ENCODE results near the gene MEIS2. TPM values are rescaled to one million over a fixed set of nuclear protein-coding genes. Genes with fewer than 3 reads are reported as not detected.

MEIS2 gene
- total and polyA plus RNA-seq, 2 experiments from 2014 or later, result 0.27 TPM; not detected in 1

DNA sequence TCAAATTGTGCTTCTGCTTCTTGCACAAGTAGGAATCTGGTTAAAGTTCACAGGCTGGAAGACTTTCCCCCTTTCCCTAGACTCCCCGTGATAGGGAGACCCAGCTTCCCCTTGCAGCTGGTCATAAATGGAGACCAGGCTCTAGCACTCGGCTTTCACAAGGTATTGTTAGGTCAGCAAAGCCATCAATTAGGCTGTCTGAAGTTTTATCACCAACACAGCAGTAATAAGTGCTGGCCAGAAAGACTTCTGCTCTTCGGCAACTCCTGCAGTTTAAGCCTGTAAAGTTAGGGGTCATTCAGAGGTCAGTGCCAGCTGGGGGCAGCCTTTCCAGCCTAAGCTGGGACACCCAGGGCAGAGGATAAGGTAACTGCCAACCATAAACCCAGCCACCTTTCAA lies 203.4 kb downstream of the MEIS2 start (continued):
- TF ChIP-seq, protein P1, sequence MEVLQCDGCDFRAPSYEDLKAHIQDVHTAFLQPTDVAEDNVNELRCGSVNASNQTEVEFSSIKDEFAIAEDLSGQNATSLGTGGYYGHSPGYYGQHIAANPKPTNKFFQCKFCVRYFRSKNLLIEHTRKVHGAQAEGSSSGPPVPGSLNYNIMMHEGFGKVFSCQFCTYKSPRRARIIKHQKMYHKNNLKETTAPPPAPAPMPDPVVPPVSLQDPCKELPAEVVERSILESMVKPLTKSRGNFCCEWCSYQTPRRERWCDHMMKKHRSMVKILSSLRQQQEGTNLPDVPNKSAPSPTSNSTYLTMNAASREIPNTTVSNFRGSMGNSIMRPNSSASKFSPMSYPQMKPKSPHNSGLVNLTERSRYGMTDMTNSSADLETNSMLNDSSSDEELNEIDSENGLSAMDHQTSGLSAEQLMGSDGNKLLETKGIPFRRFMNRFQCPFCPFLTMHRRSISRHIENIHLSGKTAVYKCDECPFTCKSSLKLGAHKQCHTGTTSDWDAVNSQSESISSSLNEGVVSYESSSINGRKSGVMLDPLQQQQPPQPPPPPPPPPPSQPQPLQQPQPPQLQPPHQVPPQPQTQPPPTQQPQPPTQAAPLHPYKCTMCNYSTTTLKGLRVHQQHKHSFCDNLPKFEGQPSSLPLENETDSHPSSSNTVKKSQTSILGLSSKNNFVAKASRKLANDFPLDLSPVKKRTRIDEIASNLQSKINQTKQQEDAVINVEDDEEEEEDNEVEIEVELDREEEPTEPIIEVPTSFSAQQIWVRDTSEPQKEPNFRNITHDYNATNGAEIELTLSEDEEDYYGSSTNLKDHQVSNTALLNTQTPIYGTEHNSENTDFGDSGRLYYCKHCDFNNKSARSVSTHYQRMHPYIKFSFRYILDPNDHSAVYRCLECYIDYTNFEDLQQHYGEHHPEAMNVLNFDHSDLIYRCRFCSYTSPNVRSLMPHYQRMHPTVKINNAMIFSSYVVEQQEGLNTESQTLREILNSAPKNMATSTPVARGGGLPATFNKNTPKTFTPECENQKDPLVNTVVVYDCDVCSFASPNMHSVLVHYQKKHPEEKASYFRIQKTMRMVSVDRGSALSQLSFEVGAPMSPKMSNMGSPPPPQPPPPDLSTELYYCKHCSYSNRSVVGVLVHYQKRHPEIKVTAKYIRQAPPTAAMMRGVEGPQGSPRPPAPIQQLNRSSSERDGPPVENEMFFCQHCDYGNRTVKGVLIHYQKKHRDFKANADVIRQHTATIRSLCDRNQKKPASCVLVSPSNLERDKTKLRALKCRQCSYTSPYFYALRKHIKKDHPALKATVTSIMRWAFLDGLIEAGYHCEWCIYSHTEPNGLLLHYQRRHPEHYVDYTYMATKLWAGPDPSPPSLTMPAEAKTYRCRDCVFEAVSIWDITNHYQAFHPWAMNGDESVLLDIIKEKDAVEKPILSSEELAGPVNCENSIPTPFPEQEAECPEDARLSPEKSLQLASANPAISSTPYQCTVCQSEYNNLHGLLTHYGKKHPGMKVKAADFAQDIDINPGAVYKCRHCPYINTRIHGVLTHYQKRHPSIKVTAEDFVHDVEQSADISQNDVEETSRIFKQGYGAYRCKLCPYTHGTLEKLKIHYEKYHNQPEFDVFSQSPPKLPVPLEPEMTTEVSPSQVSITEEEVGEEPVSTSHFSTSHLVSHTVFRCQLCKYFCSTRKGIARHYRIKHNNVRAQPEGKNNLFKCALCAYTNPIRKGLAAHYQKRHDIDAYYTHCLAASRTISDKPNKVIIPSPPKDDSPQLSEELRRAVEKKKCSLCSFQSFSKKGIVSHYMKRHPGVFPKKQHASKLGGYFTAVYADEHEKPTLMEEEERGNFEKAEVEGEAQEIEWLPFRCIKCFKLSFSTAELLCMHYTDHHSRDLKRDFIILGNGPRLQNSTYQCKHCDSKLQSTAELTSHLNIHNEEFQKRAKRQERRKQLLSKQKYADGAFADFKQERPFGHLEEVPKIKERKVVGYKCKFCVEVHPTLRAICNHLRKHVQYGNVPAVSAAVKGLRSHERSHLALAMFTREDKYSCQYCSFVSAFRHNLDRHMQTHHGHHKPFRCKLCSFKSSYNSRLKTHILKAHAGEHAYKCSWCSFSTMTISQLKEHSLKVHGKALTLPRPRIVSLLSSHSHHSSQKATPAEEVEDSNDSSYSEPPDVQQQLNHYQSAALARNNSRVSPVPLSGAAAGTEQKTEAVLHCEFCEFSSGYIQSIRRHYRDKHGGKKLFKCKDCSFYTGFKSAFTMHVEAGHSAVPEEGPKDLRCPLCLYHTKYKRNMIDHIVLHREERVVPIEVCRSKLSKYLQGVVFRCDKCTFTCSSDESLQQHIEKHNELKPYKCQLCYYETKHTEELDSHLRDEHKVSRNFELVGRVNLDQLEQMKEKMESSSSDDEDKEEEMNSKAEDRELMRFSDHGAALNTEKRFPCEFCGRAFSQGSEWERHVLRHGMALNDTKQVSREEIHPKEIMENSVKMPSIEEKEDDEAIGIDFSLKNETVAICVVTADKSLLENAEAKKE (CRISPR knock-in tag; IDR thresholded peaks at IDR 0.05), result no peak
- TF ChIP-seq EZH2 (IDR thresholded peaks at IDR 0.05; ENCODE audit: low read depth, unreplicated experiment) (no peak), ZNF114 (CRISPR knock-in tag; IDR thresholded peaks at IDR 0.05) (no peak), CREB1 (CRISPR knock-in tag; IDR thresholded peaks at IDR 0.05; ENCODE audit: low read depth) (no peak)
- TF ChIP-seq, protein P2, sequence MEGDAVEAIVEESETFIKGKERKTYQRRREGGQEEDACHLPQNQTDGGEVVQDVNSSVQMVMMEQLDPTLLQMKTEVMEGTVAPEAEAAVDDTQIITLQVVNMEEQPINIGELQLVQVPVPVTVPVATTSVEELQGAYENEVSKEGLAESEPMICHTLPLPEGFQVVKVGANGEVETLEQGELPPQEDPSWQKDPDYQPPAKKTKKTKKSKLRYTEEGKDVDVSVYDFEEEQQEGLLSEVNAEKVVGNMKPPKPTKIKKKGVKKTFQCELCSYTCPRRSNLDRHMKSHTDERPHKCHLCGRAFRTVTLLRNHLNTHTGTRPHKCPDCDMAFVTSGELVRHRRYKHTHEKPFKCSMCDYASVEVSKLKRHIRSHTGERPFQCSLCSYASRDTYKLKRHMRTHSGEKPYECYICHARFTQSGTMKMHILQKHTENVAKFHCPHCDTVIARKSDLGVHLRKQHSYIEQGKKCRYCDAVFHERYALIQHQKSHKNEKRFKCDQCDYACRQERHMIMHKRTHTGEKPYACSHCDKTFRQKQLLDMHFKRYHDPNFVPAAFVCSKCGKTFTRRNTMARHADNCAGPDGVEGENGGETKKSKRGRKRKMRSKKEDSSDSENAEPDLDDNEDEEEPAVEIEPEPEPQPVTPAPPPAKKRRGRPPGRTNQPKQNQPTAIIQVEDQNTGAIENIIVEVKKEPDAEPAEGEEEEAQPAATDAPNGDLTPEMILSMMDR (conservative IDR thresholded peaks at IDR 0.05; ENCODE audit: low read depth in 2 of 2), result no peak

DNA sequence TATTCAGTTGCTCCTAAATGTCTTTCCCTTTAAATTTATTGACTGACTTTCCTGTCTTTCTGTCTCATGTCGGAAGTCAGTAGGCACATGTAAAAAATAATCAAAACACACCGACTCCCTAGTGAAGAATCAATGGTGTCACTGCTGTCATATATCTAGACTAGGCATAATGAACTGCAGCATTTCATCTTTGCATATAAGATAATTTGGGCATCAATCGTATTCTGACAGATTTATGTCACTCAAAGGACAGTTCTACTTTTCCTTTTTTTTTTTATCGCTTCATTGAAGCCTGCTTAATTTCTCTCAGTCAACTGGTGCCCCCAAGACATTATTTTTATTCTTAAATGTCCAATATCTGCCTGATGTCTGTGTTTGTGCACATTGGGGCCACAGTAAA lies 206.3 kb downstream of the MEIS2 start:
- no peak overlapping the region for H3K4me3 ChIP-seq
- DNase-seq (ENCODE audit: low spot score) (no peak), ATAC-seq (no peak)
- H3K9me3 Mint-ChIP-seq, result no peaks in the 10 kb centered on the region
- H3K4me3 Mint-ChIP-seq, result no peak overlapping the region
- no peak overlapping the region for H2AFZ ChIP-seq
- H3K27me3 Mint-ChIP-seq (ENCODE audit: insufficient read depth, low read depth, poor library complexity), result peaks cover 31% of the 10 kb centered on the region
- H3K36me3 Mint-ChIP-seq (ENCODE audit: low read depth), result no peaks in the 10 kb centered on the region
- H3K36me3 ChIP-seq (ENCODE audit: insufficient read depth), result no peaks in the 10 kb centered on the region
- H3K27ac ChIP-seq (ENCODE audit: low read depth), result no peak overlapping the region
- H3K4me1 Mint-ChIP-seq, result peaks cover 33% of the 10 kb centered on the region
- no peaks in the 10 kb centered on the region for H4K20me1 ChIP-seq (replicated peaks; ENCODE audit: insufficient read depth)
- no peaks in the 10 kb centered on the region for H3F3A ChIP-seq (replicated peaks; ENCODE audit: low read depth)
- no peak overlapping the region for H3K27ac Mint-ChIP-seq
- H3K9me2 ChIP-seq (ENCODE audit: insufficient read depth), result no peaks in the 10 kb centered on the region
- H3K4me1 ChIP-seq (ENCODE audit: insufficient read depth), result peaks cover 27% of the 10 kb centered on the region
- H3K27me3 ChIP-seq (ENCODE audit: insufficient read depth), result peaks cover 58% of the 10 kb centered on the region
- H3K4me2 ChIP-seq, result no peak overlapping the region
- no peaks in the 10 kb centered on the region for H3K79me2 ChIP-seq (replicated peaks; ENCODE audit: insufficient read depth)
- TF ChIP-seq, protein P1 (CRISPR knock-in tag; IDR thresholded peaks at IDR 0.05), result no peak
- TF ChIP-seq EZH2 (IDR thresholded peaks at IDR 0.05; ENCODE audit: low read depth, unreplicated experiment), result no peak
- TF ChIP-seq, protein P3, sequence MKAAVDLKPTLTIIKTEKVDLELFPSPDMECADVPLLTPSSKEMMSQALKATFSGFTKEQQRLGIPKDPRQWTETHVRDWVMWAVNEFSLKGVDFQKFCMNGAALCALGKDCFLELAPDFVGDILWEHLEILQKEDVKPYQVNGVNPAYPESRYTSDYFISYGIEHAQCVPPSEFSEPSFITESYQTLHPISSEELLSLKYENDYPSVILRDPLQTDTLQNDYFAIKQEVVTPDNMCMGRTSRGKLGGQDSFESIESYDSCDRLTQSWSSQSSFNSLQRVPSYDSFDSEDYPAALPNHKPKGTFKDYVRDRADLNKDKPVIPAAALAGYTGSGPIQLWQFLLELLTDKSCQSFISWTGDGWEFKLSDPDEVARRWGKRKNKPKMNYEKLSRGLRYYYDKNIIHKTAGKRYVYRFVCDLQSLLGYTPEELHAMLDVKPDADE (IDR thresholded peaks at IDR 0.05), result no peak
